K562 (cell line): ENCODE measurements around the gene MSH4.

ENCODE experiments used
- CREB1 ChIP-seq, 2 experiments: sonication (generic) in 1 of 2; formaldehyde crosslinking in 1 of 2; IDR thresholded peaks; 2 replicates each; pipeline versions ENCODE4 v1.6.1 to v1.8.0; 2012 to 2022; ENCODE audit warnings: inconsistent platforms in 1 of 2, mild to moderate bottlenecking in 1 of 2, missing genetic modification reagents in 1 of 2, moderate library complexity in 1 of 2
- FOXA1 ChIP-seq: fragments of 450-650 bp; IDR thresholded peaks from 2 replicates; pipeline ENCODE4 v1.6.1; 2016; ENCODE audit warnings: mild to moderate bottlenecking, borderline replicate concordance
- MED1 ChIP-seq: sonication (generic); formaldehyde crosslinking; IDR thresholded peaks from 2 replicates; pipeline ENCODE4 v1.8.1; 2023; ENCODE audit warnings: missing genetic modification reagents, borderline replicate concordance
- POLR2B ChIP-seq: fragments of 450-650 bp; IDR thresholded peaks from 2 replicates; pipeline ENCODE4 v1.6.1; 2018; ENCODE audit warnings: low read depth; ENCODE audit not compliant: partially characterized antibody
- RBM17 ChIP-seq: fragments of 200-400 bp; formaldehyde crosslinking; IDR thresholded peaks from 2 replicates; pipeline ENCODE4 v1.6.1; 2017; ENCODE audit warnings: low read depth, mild to moderate bottlenecking, low read length, borderline replicate concordance
- YY1 ChIP-seq, 3 experiments: IDR thresholded peaks; 2 replicates each; pipeline ENCODE4 v1.6.1; 2011; ENCODE audit warnings: low read length in 2 of 3, mild to moderate bottlenecking in 2 of 3, moderate library complexity in 2 of 3, borderline replicate concordance in 1 of 3, control low read depth in 1 of 3, low read depth in 1 of 3; ENCODE audit not compliant: insufficient read depth in 3 of 3, insufficient replicate concordance in 2 of 3, control insufficient read depth in 1 of 3, insufficient read length in 1 of 3; ENCODE audit errors: extremely low read depth in 1 of 3
- ZFX ChIP-seq: sonication (generic); formaldehyde crosslinking; IDR thresholded peaks from 2 replicates; pipeline ENCODE4 v1.8.0; 2022; ENCODE audit warnings: mild to moderate bottlenecking, missing genetic modification reagents, moderate library complexity
- ZNF311 ChIP-seq: fragments of 250-450 bp; sonication (Bioruptor Pico); IDR thresholded peaks from 2 replicates; pipeline ENCODE4 v1.4.0; 2020; ENCODE audit warnings: mild to moderate bottlenecking, moderate library complexity
- TF ChIP-seq, protein P1 (sequence below), 3 experiments: IDR thresholded peaks in 2 of 3; conservative IDR thresholded peaks in 1 of 3; 2 replicates each; pipeline ENCODE4 v1.5.1; 2011 to 2012; ENCODE audit warnings: low read length in 3 of 3, mild to moderate bottlenecking in 3 of 3, control low read depth in 2 of 3, improper control_type of control experiment in 1 of 3, inconsistent platforms in 1 of 3, low read depth in 1 of 3, mixed read lengths in 1 of 3, moderate library complexity in 1 of 3; ENCODE audit not compliant: insufficient read depth in 2 of 3
- TF ChIP-seq, protein P2 (sequence below): sonication (generic); formaldehyde crosslinking; IDR thresholded peaks from 2 replicates; pipeline ENCODE4 v1.5.0; 2020; ENCODE audit warnings: missing genetic modification reagents
- TF ChIP-seq, protein P3 (sequence below): fragments of 250-450 bp; sonication (Bioruptor Pico); IDR thresholded peaks from 2 replicates; pipeline ENCODE4 v1.4.0; 2020

DNA sequence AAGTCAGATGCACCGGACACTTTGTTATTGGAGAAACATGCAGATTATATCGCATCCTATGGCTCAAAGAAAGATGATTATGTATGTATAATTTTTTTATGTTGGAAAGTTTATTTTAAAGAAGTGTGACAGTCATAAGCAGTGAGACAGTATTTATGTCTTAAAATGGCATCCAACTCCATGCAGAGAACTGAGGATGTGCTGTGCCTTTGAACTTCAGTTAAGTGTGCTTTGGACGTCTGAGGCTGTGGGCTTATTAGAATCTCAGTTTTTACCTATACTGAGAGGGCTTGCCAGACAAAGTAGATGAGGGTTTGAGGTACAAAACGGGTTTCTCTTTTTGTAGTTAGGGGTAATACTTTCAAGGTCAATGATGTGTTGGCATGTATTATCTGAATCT lies 9.2 kb upstream of the MSH4 start:
- TF ChIP-seq MED1 (CRISPR knock-in tag), result no peak
- TF ChIP-seq, protein P1, sequence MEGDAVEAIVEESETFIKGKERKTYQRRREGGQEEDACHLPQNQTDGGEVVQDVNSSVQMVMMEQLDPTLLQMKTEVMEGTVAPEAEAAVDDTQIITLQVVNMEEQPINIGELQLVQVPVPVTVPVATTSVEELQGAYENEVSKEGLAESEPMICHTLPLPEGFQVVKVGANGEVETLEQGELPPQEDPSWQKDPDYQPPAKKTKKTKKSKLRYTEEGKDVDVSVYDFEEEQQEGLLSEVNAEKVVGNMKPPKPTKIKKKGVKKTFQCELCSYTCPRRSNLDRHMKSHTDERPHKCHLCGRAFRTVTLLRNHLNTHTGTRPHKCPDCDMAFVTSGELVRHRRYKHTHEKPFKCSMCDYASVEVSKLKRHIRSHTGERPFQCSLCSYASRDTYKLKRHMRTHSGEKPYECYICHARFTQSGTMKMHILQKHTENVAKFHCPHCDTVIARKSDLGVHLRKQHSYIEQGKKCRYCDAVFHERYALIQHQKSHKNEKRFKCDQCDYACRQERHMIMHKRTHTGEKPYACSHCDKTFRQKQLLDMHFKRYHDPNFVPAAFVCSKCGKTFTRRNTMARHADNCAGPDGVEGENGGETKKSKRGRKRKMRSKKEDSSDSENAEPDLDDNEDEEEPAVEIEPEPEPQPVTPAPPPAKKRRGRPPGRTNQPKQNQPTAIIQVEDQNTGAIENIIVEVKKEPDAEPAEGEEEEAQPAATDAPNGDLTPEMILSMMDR (IDR thresholded peaks at IDR 0.05 in 2 of 3, conservative IDR thresholded peaks at IDR 0.05 in 1 of 3; ENCODE audit: insufficient read depth in 2 of 3, low read depth in 1 of 3, low read length in 3 of 3), result no peak
- TF ChIP-seq ZFX, result no peak
- no peak for TF ChIP-seq FOXA1
- no peak for TF ChIP-seq POLR2B
- TF ChIP-seq YY1 (IDR thresholded peaks at IDR 0.05; ENCODE audit: borderline replicate concordance in 1 of 3, control insufficient read depth in 1 of 3, extremely low read depth in 1 of 3, insufficient read depth in 3 of 3, insufficient read length in 1 of 3, insufficient replicate concordance in 2 of 3, low read depth in 1 of 3, low read length in 2 of 3), result no peak
- no peak for TF ChIP-seq RBM17
- no peak for TF ChIP-seq ZNF311 (CRISPR knock-in tag)
- TF ChIP-seq, protein P2, sequence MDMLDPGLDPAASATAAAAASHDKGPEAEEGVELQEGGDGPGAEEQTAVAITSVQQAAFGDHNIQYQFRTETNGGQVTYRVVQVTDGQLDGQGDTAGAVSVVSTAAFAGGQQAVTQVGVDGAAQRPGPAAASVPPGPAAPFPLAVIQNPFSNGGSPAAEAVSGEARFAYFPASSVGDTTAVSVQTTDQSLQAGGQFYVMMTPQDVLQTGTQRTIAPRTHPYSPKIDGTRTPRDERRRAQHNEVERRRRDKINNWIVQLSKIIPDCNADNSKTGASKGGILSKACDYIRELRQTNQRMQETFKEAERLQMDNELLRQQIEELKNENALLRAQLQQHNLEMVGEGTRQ (CRISPR knock-in tag), result no peak
- no peak for TF ChIP-seq CREB1 (IDR thresholded peaks at IDR 0.05)
- no peak for TF ChIP-seq CREB1 (CRISPR knock-in tag; IDR thresholded peaks at IDR 0.05)
- TF ChIP-seq, protein P3, sequence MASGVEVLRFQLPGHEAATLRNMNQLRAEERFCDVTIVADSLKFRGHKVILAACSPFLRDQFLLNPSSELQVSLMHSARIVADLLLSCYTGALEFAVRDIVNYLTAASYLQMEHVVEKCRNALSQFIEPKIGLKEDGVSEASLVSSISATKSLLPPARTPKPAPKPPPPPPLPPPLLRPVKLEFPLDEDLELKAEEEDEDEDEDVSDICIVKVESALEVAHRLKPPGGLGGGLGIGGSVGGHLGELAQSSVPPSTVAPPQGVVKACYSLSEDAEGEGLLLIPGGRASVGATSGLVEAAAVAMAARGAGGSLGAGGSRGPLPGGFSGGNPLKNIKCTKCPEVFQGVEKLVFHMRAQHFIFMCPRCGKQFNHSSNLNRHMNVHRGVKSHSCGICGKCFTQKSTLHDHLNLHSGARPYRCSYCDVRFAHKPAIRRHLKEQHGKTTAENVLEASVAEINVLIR (CRISPR knock-in tag), result no peak
